Measurements from ENCODE around the gene TMEM132A.

GRCh38 chr11:60952742-60953170, 28.5 kb downstream of the TMEM132A start:
- TF ChIP-seq POLR2AphosphoS5 (IDR thresholded peaks at IDR 0.05) (no peak), CTCF (IDR thresholded peaks at IDR 0.05) (no peak), EP300 (IDR thresholded peaks at IDR 0.05; ENCODE audit: low read depth) (no peak), POLR2A (IDR thresholded peaks at IDR 0.05) (no peak)

Data from transverse colon (tissue), 4 donors.